Activated CD4-positive, alpha-beta T cell treated with anti-CD3 and anti-CD28 coated beads, Interleukin-10, Interleukin-2, amounts not matched to agents 100 ng/mL and 50 ng/mL, durations not matched to agents 16 hours and 8 hours (primary cell): ENCODE data around the gene POLR3K.

Experiments used
- DNase-seq: peaks from one replicate; pipeline ENCODE4 v3.0.0-alpha.2; 2020

POLR3K gene

GRCh38 chr16:78444-79150, 25.2 kb upstream of the POLR3K start:
- peak; percentile 30 for DNase-seq

GRCh38 chr16:77807-78443, 24.5 kb upstream of the POLR3K start, which contains the start of gene MPG:
Gene MPG, plus strand, starts transcription at chr16:78225. Its CDS starts 85 bp downstream, at chr16:78310.
- DNase-seq = peak; percentile 89

GRCh38 chr16:77273-77806, 23.9 kb upstream of the POLR3K start:
- DNase-seq = peak; percentile 45

GRCh38 chr16:76535-77272, 23.3 kb upstream of the POLR3K start:
- peak; percentile 36 for DNase-seq

- DNase-seq = peak; percentile 25
Measured at GRCh38 chr16:75580-76501, 22.4 kb upstream of the POLR3K start.

- no peak for DNase-seq
Measured at GRCh38 chr16:74747-75334, 21.4 kb upstream of the POLR3K start.

- no peak for DNase-seq
Measured at GRCh38 chr16:74051-74746, 20.8 kb upstream of the POLR3K start.

- peak; percentile 19 for DNase-seq
Measured at GRCh38 chr16:72561-73548, 19.4 kb upstream of the POLR3K start, which contains the start of gene RHBDF1. Gene RHBDF1, minus strand, starts transcription at chr16:72631. Its CDS starts 7,616 bp downstream, at chr16:65015.

- DNase-seq = no peak
Measured at GRCh38 chr16:71540-72401, 18.4 kb upstream of the POLR3K start.

- DNase-seq = no peak
Measured at GRCh38 chr16:71210-71539, 17.8 kb upstream of the POLR3K start.

- no peak for DNase-seq
Measured at GRCh38 chr16:69181-69580, 15.8 kb upstream of the POLR3K start.

GRCh38 chr16:67884-68789, 14.7 kb upstream of the POLR3K start:
- DNase-seq = no peak

GRCh38 chr16:67183-67791, 13.9 kb upstream of the POLR3K start:
- no peak for DNase-seq

- DNase-seq = no peak
Measured at GRCh38 chr16:66309-67182, 13.1 kb upstream of the POLR3K start.

GRCh38 chr16:65745-66144, 12.3 kb upstream of the POLR3K start:
- DNase-seq = peak; percentile 88

- no peak for DNase-seq
Measured at GRCh38 chr16:64914-65255, 11.5 kb upstream of the POLR3K start.
